OCI-LY1 (cell line): ENCODE measurements around the gene PPP4R3A.

Experiments used
- H2AFZ ChIP-seq: fragments of 200-600 bp; sonication (generic), shearing (Covaris generic); 2 replicates; pipeline ENCODE4 v1.6.0; 2014; ENCODE audit warnings: antibody characterized with exemption, mild to moderate bottlenecking, low read length
- H3F3A ChIP-seq: fragments of 200-600 bp; sonication (generic), shearing (Covaris generic); 2 replicates; pipeline ENCODE4 v1.6.0; 2014; ENCODE audit warnings: mild to moderate bottlenecking, antibody characterized with exemption, low read length, moderate library complexity; ENCODE audit not compliant: insufficient read depth
- H3K27ac ChIP-seq: fragments of 200-600 bp; sonication (generic); 2 replicates; pipeline ENCODE4 v1.5.1; 2014; ENCODE audit warnings: low read length, mixed run types, mild to moderate bottlenecking, low read depth; ENCODE audit not compliant: poor library complexity, severe bottlenecking
- H3K27me3 ChIP-seq: fragments of 200-600 bp; sonication (generic); 2 replicates; pipeline ENCODE4 v1.6.0; 2014; ENCODE audit warnings: antibody characterized with exemption, mild to moderate bottlenecking, low read length, moderate library complexity; ENCODE audit not compliant: insufficient read depth
- H3K36me3 ChIP-seq: fragments of 200-600 bp; sonication (generic); 2 replicates; pipeline ENCODE4 v1.6.1; 2014; ENCODE audit warnings: mild to moderate bottlenecking, antibody characterized with exemption, low read length, moderate library complexity, mixed read lengths; ENCODE audit not compliant: insufficient read depth
- H3K4me1 ChIP-seq: fragments of 200-600 bp; sonication (generic); 2 replicates; pipeline ENCODE4 v1.5.1; 2014; ENCODE audit warnings: mild to moderate bottlenecking, low read length, moderate library complexity; ENCODE audit not compliant: insufficient read depth, severe bottlenecking
- H3K4me2 ChIP-seq: fragments of 200-600 bp; sonication (generic), shearing (Covaris generic); 2 replicates; pipeline ENCODE4 v1.6.1; 2014; ENCODE audit warnings: low read length
- H3K4me3 ChIP-seq: fragments of 200-600 bp; sonication (generic); 2 replicates; pipeline ENCODE4 v1.5.1; 2014; ENCODE audit warnings: low read length, low read depth, mild to moderate bottlenecking, mixed read lengths; ENCODE audit not compliant: poor library complexity, severe bottlenecking
- H3K79me2 ChIP-seq: fragments of 200-600 bp; shearing (Covaris generic); 2 replicates; pipeline ENCODE4 v1.6.1; 2016; ENCODE audit warnings: mixed run types, low read length, mixed read lengths; ENCODE audit not compliant: insufficient read depth
- H3K9ac ChIP-seq: fragments of 200-600 bp; sonication (generic), shearing (Covaris generic); 2 replicates; pipeline ENCODE4 v1.6.1; 2014; ENCODE audit warnings: mild to moderate bottlenecking, low read length, mixed read lengths
- H3K9me2 ChIP-seq: fragments of 200-600 bp; sonication (generic), shearing (Covaris generic); 2 replicates; pipeline ENCODE4 v1.6.1; 2014; ENCODE audit warnings: low read depth, mild to moderate bottlenecking, low read length, mixed read lengths
- H3K9me3 ChIP-seq: fragments of 200-600 bp; shearing (Covaris generic); 2 replicates; pipeline ENCODE4 v1.6.1; 2014; ENCODE audit warnings: low read length, mixed read lengths
- H4K20me1 ChIP-seq: fragments of 200-600 bp; sonication (generic), shearing (Covaris generic); 2 replicates; pipeline ENCODE4 v1.6.0; 2016; ENCODE audit warnings: mild to moderate bottlenecking, low read length; ENCODE audit not compliant: insufficient read depth
- CTCF ChIP-seq: fragments of 200-600 bp; sonication (generic), shearing (Covaris generic); IDR thresholded peaks from 2 replicates; pipeline ENCODE4 v1.5.1; 2017; ENCODE audit warnings: mild to moderate bottlenecking, antibody characterized with exemption, low read length, moderate library complexity, mixed read lengths
- EZH2 ChIP-seq: fragments of 200-600 bp; sonication (generic), shearing (Covaris generic); IDR thresholded peaks from 2 replicates; pipeline ENCODE4 v1.8.0; 2017; ENCODE audit warnings: borderline replicate concordance, mixed run types, mild to moderate bottlenecking, antibody characterized with exemption, low read length, moderate library complexity, mixed read lengths

PPP4R3A gene

DNA sequence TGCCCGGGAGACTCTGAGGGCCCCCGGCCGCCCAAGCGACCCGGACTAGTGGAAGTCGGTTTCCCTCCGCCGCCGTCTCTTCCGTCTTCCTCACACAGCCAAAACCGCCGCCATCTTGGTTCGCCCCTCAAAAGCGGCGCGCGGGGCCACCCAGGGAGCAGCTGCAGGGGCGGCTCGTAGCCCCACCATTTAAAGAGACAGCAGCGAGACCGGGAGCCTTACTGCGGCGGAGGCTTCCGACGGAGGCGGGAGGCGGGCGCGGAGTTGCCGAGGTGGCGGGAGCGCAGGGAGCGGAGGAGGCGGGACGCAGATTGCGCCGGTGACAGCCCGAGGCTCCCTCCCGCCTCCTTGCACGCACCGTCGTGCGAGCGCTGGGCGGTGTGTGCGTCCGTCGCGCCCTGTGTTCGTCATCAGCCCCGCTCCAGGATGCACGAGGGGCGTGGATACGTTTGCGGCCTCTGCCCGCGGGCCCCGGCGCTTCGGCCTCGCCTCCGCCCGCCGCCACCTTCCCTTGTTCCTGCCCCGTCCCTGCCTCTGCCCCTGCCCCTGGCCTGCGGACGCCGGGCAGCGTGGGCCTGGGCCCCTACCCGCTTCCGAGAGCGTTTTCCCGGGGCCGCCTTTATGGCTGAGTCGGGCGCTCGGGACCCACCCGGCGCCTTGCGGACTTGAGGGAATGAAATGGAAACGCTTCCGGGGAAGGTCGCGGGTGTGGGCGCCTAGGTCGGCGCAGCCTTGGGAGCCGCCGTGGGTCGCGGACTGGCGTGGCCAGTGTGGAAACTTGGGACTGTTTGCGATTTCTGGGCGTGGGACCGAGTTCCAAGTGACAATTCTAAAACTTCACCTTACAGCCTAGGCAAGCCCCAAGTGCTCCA lies at the start of gene PPP4R3A:
Gene PPP4R3A (minus strand): TSS at position 140 of the 872 bp plus-strand sequence. CDS start 663 bp downstream, outside the sequence.
- H3K36me3 ChIP-seq: peaks cover 35% of the 10 kb centered on the region
- H3K4me3 ChIP-seq: peak within 1 kb of the TSS; percentile 80
- peaks cover 42% of the 10 kb centered on the region for H3K79me2 ChIP-seq
- peak within 1 kb of the TSS; percentile 93 for H3K27ac ChIP-seq
- 0 out of 2 replicates have a peak, but pooled peaks cover 3% of the 10 kb centered on the region for H3F3A ChIP-seq
- no peaks in the 10 kb centered on the region for H4K20me1 ChIP-seq
- no peaks in the 10 kb centered on the region for H3K9me2 ChIP-seq
- TF ChIP-seq CTCF (no peak), EZH2 (no peak)
- peak within 1 kb of the TSS; percentile 30 for H2AFZ ChIP-seq
- peak within 1 kb of the TSS; percentile 85 for H3K4me2 ChIP-seq
- H3K27me3 ChIP-seq: no peaks in the 10 kb centered on the region
- peaks cover 28% of the 10 kb centered on the region for H3K4me1 ChIP-seq
- peak within 1 kb of the TSS; percentile 91 for H3K9ac ChIP-seq
- H3K9me3 ChIP-seq: no peaks in the 10 kb centered on the region

- H3K27me3 ChIP-seq: no peaks in the 10 kb centered on the region
- H3K4me2 ChIP-seq: no peak overlapping the region
- no peaks in the 10 kb centered on the region for H4K20me1 ChIP-seq
- no peaks in the 10 kb centered on the region for H3K9me2 ChIP-seq
- no peaks in the 10 kb centered on the region for H3K4me1 ChIP-seq
- no peaks in the 10 kb centered on the region for H3K36me3 ChIP-seq
- H3K79me2 ChIP-seq: no peaks in the 10 kb centered on the region
- no peak overlapping the region for H3K27ac ChIP-seq
- H3K9ac ChIP-seq: no peak overlapping the region
- no peak overlapping the region for H3K4me3 ChIP-seq
- TF ChIP-seq CTCF (no peak), EZH2 (no peak)
- H2AFZ ChIP-seq: no peak overlapping the region
- no peaks in the 10 kb centered on the region for H3F3A ChIP-seq
- no peaks in the 10 kb centered on the region for H3K9me3 ChIP-seq
Observed at GRCh38 chr14:91555531-91555930, 45.4 kb upstream of the PPP4R3A start.

DNA sequence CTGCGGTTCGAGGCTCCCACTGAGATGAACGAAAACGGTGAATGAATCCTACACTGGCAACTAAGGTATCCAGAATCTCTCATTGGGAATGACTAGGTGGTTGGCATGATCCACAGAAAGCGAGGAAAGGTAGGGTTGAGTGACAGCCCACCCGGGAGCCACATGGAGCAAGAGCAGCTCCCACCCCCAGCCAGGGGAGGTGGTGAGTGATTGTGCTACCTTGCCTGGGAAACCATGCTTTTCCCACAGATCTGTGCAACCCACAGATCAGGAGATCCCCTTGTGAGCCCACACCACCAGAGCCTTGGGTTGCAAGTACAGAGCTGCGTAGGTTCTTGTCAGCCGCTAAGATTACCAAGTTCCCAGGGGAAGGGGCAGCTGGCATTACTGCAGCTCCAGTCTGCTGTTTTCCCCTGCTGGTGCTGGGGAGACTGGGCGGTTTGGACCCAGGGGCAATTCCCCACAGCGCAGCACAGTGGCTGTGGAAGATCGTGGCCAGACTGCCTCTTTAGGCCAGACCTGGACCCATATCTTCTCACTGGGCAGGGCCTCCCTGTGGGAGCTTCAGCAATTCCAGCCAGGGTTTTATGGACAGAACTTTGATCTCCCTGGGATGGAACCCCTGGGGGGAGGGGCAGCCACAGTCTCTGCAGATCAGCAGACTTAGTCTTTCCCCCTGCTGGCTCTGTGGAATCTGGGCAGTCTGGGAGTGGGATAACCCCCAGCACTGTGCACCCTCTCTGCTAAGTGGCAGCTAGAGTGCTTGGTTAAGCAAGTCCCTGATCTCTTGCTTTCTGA lies 44.6 kb upstream of the PPP4R3A start:
- H3K27ac ChIP-seq: no peak overlapping the region
- no peaks in the 10 kb centered on the region for H3K36me3 ChIP-seq
- no peaks in the 10 kb centered on the region for H3K9me3 ChIP-seq
- no peaks in the 10 kb centered on the region for H4K20me1 ChIP-seq
- no peaks in the 10 kb centered on the region for H3K79me2 ChIP-seq
- H3F3A ChIP-seq: no peaks in the 10 kb centered on the region
- TF ChIP-seq CTCF: no peak
- no peak for TF ChIP-seq EZH2
- no peak overlapping the region for H3K4me3 ChIP-seq
- no peak overlapping the region for H3K9ac ChIP-seq
- H3K9me2 ChIP-seq: no peaks in the 10 kb centered on the region
- H3K4me2 ChIP-seq: no peak overlapping the region
- H3K27me3 ChIP-seq: no peaks in the 10 kb centered on the region
- H2AFZ ChIP-seq: no peak overlapping the region
- H3K4me1 ChIP-seq: no peaks in the 10 kb centered on the region
